HG02840 (cell line): ENCODE data around the gene OSCAR.

Experiments used
- ATAC-seq: cut with Tn5 transposase; IDR thresholded peaks from one replicate; pipeline ENCODE4 v1.9.1; 2021; ENCODE audit warnings: mild to moderate bottlenecking, moderate library complexity, moderate number of reproducible peaks; ENCODE audit not compliant: unreplicated experiment, low FRiP score

The OSCAR gene, protein sequence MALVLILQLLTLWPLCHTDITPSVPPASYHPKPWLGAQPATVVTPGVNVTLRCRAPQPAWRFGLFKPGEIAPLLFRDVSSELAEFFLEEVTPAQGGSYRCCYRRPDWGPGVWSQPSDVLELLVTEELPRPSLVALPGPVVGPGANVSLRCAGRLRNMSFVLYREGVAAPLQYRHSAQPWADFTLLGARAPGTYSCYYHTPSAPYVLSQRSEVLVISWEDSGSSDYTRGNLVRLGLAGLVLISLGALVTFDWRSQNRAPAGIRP

DNA sequence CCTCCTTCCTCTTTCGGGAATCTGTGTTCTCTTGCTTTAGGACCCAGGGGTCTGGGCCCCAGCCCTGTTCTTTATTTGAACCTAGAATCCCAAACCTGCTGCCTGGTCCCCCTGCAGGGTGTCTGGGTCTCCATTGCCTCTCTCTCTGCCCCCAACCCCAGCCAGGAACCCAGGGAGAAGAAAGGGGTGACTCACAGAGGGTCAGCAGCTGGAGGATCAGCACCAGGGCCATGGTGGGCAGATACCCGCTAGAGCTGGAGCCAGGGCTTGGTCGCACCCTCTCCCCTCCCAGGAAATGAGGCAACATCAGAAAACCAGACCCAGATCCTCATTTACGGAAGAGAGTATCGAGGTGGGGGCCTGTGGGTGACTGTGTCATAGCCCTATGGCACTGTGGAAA, at the start of gene OSCAR:
Gene OSCAR (minus strand): TSS at position 243 of the 400 bp plus-strand sequence. CDS start 11 bp downstream, at position 232.
- no peak for ATAC-seq

DNA sequence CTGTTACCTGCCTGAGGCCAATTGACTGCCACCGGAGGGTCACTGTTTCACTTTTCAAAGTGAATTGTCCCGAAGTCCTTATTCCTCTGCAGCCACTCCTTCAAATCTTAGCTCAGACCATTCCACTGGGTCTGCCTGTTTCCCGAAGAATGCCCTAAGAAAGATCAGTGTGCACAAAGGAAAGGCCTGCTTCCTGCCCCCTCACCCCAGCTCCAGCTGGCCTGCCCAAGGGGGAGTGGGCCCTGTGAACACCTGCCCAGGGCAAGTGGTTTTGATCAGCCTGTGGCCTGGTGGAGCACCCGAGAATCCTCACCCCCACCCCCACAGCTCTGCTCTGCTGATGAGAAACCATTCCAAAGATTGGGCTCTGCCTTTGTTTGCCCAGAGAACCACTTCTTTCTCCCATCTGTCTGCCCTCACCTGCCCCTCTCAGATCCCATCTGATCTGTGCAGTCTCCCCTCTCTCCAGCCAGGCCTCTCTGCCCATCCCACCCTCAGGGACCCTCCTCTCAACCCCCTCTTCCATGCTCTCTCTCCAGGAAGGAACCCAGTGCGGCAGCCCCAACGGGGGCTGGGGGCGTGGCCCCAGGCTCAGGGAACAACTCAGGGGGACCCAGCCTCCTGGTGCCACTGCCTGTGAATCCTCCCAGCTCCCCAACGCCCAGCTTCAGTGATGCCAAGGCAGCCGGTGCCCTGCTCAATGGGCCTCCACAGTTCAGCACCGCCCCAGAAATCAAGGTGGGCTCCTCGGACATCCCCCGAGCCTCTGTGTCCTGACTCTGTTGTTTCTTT, 48.6 kb upstream of the OSCAR start:
- no peak for ATAC-seq

DNA sequence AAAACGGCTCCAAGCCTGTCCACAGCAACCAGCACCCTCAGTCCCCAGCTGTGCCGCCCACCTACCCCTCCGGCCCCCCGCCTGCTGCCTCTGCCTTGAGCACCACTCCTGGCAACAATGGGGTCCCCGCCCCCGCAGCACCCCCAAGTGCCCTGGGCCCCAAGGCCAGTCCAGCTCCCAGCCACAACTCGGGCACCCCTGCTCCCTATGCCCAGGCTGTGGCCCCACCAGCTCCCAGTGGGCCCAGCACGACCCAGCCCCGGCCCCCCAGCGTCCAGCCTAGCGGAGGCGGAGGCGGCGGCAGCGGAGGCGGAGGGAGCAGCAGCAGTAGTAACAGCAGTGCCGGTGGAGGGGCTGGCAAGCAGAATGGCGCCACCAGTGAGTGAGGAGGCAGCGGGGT, 47.6 kb upstream of the OSCAR start:
- no peak for ATAC-seq

DNA sequence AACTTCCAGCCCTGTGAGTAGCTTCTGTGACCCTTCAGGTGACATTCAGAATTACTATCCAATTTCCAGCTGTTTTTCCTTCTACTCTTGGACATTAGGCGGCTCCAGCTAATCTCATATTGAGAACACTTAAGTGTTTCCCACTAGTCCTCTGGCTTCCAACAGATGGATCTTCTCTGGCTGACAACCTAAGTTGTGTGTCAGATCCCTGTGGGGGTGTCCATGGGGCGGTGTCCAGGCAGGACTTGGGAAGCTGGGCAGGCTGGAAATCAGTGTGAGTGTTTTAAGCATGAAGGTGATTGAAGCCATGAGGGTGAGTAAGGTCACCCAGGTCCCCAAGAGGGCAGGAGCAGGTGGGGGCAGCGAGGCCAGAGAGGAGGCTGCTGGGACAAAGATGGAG, 47.1 kb upstream of the OSCAR start:
- ATAC-seq = no peak

DNA sequence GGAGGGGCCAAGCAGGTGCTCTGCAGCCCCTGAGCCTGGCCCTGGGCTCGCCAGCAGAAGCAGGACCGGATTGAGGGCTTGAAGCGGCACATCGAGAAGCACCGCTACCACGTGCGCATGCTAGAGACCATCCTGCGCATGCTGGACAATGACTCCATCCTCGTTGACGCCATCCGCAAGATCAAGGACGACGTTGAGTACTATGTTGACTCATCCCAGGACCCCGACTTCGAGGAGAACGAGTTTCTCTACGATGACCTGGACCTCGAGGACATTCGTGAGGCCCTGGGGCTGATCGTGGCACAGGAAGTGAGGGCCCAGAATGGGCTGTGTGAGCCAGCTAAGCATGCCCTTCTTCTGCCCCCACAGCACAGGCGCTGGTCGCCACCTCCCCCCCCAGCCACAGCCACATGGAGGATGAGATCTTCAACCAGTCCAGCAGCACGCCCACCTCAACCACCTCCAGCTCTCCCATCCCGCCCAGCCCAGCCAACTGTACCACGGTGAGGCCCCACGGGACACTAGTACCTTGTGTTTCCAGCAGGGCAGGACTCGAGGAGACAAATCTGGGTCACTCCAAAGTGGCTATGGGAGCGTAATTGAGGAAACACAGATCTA, 45.0 kb upstream of the OSCAR start:
- no peak for ATAC-seq

DNA sequence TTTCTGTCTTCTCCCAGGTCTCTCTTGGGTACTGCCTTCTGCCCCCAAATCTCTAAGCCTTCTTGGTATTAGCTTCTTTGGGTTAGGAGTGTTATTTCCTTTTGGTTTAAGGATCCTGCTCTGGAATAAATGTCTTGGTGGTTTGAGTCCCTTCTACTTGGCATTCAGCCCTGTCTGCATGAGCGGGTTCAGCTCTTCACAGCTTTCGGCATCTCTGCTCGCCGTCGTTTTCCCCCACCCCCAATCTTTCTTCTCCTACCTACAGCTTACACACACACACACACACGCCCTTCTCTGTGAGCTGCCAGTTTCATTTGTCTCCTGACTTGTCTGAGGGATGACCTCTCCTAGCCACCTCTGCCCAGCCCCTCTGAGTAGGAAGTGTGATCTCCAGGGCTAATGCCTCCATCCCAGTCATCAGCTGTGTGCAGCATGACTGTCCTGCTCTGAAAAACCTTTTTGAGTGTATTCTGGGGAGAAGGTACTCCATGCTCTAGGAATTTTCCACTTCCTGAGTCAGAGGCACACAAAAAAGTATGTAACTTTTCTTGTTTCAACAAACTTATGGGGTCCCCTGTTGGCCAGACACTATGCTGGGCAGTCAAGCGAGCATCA, 41.7 kb upstream of the OSCAR start:
- ATAC-seq = no peak

DNA sequence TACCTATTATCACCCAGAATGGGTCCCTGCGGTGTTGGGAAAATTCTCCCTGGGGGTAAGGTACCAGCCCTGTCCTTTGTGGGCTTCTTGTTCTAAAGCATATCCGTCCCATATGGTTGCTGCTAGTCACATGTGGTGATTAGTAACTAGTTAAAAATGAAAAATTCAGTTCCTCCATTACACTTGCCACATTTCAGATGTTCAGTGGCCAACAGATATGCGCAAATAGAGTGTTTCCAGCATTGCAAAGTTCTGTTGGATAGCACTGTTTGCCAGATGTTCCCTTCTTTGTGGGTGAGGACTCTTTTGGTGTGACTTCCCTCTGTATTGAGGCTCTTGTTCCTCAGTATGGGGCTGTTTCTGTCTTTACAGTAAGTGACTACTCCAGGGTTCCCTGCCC, 40.8 kb upstream of the OSCAR start:
- ATAC-seq = no peak

DNA sequence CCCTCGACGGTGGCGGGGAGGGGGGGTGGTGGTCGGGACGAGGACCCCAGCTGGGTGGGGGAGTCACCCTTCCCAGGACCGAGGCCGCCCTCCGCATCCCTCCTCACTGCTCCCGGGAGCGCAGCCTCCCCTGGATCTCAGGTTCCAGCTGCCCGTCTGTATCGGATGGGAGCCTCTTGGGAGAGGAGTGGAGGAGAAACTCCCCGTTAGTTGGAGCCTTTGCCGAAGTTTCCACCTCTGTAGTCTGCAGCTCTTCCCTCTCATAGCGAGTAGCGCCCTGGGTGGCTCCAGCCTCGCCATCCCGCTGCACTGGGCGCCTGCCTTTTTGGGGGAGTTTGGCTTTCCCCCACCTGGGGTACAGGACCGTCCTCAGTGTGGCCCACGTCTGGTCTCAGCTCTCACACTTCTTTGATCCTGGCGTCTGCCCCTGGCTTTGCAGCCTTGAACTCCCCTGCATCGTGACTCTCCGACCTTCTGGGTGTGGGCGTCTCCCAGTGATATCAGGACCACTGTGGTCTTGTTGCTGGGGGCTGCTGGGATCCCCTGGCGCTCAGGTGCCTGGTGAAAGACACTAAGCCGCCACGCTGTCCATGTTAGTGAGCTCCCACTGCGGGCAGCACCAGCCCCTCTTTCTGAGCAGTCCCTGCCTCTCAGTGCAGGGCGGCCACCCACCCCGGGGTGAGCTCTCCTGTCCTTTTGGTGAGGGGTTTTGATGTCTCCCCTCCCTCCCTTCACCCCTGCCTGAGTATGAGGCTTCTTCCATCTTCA, 38.1 kb upstream of the OSCAR start:
- no peak for ATAC-seq

DNA sequence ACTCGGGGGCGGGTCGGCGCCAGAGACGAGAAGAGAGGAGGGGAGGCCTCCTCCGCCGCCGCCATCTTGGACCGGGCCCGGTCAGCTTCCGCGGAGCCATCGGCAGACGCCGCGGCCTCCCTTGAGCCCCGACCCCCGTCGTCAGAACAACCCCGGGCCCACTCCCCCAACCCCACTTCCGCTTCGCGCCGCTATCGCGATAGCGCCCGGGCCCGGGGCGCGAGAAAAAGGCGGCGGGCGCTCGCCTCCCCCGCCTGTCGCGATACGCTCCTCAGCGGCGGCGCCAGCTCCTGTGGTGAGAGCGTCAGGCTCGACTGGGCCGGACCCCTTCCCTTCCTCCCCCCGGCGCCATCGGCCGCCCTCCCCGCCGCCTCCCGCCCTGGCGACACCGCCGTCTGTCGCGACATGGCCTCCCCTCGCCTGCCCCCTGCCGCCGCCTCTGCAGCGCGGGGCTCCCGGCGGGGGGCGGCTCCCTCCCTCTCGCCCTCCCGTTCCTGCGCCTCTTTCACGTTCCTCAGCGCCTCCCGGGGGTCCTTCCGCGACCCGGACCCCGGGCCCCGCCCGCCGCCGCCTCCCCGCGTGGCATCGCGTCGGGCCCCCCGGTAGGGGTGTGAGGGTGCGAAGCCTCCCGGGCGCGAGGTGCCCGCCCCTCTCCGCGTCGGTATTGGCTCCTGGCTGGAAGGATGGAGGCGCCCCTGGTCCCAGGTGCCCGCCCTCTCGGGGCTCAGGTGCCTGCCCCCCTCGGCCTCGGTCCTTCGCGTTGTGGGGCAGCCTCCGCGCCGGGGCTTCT, 37.3 kb upstream of the OSCAR start, which contains the start of gene CNOT3:
Gene CNOT3 (plus strand): TSS at position 64 of the 790 bp plus-strand sequence. CDS start 5,217 bp downstream, outside the sequence.
- no peak for ATAC-seq

DNA sequence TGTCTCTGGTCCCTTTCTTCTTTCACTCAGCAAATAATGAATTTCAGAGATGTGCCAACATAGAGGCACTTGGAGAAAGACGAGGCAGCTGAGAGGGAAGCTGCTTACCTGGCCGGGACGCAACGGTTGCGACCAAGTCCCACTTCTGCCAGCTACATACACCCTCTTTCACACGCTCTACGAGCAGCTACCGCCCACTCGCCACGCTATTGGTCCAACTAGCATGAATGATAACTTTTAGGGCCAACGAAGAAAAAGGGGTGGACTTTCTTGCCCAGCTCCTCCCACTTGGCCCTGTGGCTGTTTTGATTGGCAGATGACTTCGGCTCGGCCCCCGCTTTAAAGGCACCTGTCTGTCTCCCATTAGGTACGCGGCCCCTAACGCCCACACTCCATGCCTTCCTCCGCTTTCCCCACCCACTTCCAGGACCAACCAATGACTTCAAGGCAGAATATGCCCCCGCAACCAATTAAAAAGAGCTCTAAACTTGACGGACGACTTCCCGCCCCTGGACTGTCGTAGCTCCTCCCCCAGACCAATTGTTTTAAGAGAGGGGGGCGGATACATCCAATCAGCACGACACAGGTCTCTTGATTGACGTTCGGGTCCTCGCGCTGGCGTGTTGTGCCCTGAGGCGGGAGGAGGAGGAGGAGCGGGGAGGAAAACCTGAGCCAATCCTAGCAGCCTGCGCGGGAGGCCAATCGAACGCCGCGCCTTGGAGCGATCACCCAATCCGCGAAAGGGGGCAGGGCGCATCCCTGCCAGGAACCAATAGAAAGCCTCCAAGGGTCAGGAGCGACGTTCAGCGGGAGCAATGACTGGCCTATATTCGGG, 36.5 kb upstream of the OSCAR start:
- peak; percentile 79 for ATAC-seq

DNA sequence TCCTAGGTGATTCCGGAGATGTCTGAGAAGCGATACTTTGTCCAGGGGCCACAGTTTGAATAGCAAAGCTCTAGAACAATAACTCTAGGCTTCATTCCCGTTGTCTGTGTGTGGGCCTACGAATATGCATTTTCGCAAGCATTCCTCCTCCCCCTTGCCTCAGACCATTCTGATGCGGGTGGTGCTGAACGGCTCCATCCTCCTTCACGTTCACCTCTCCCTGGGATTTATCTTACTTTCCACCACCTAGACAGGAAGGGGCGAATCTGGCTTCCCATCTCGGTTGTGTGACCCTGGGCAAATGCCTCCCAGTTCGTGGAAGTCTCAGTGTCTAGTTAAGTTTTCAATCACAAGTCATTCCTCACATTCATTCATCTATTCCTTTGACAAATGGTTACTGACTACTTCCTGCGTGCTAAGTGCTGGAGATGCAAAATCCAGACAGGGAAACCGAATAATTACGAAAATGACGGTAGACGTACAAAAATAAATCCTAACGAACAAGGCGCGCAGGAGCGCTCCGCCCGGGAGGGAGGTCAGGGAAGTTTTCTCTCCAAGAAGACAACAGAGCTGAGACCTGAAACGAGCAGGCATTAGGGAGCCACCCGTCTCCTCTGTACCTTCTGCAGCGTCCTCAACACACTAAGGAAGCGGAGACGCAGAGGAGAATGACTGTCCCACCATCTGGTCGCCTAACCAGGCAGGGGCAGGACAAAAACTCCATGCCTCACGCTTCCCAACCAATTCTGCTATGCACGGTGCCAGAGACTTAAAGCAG, 35.7 kb upstream of the OSCAR start:
- no peak for ATAC-seq

DNA sequence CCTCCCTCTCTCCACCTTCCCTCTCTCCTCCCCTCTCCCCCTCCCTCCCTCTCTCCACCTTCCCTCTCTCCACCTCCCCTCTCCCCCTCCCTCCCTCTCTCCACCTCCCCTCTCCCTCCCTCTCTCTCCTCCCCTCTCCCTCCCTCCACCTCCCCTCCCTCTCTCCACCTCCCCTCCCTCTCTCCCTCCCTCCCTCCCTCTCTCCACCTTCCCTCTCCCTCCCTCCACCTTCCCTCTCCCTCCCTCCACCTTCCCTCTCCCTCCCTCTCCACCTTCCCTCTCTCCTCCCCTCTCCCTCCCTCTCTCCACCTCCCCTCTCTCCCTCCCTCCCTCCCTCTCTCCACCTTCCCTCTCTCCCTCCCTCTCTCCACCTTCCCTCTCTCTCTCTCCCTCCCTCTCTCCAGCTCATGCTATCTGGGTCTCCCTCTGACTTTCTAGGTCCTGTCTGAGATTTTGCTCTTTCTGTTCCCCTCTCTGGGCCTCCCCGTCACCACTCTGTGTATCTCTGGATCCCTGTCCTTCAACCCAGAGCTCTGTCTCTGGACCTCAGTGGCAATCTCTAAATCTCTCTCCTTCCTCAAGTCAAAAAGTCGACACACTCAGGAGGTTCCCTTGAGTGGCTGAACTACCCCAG, 33.5 kb upstream of the OSCAR start:
- no peak for ATAC-seq

DNA sequence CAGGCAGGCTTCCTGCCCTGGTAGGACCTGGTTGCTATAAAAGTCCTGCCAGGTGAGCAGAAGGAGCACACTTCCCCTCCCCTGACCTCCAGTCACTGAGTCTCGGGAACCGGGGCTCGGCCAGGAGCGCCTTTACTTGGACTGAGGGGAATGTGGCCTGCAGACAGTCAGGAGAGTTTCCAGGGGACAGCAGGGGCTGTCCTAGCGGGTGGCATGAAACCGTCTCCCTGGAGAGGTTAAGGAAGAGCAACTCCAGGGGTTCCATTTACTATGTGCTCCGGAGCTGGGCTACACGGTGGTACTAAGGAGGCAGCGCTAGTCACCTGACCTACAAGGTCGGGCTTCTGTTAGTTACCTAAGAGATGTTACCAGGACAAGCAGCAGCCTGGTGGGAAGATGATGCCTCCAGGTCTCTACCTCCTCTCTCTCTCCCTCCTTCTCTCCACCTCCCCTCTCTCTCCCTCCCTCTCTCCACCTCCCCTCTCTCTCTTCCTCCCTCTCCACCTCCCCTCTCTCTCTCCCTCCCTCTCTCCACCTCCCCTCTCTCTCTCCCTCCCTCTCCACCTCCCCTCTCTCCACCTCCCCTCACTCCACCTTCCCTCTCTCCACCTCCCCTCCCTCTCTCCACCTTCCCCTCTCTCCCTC, 32.8 kb upstream of the OSCAR start:
- ATAC-seq = no peak

DNA sequence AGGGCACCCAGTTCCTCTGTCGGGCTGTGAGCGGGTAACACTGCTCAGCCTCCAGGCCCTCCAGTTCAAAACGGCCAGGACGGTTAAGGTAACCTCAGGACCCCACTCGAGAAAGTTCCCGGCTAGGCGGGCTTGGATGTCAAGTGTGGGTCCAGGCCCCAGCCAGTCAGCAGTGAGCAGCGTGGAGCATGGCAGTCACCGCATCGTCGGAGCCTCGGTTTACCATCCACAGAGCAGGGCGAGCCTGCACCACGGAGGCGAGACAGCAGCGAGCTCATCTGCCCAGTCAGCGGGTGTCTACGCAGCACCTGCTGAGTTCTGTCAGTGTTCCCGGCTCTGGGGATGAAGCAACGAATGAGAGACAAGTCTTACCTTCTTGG, 29.0 kb upstream of the OSCAR start:
- ATAC-seq = no peak

DNA sequence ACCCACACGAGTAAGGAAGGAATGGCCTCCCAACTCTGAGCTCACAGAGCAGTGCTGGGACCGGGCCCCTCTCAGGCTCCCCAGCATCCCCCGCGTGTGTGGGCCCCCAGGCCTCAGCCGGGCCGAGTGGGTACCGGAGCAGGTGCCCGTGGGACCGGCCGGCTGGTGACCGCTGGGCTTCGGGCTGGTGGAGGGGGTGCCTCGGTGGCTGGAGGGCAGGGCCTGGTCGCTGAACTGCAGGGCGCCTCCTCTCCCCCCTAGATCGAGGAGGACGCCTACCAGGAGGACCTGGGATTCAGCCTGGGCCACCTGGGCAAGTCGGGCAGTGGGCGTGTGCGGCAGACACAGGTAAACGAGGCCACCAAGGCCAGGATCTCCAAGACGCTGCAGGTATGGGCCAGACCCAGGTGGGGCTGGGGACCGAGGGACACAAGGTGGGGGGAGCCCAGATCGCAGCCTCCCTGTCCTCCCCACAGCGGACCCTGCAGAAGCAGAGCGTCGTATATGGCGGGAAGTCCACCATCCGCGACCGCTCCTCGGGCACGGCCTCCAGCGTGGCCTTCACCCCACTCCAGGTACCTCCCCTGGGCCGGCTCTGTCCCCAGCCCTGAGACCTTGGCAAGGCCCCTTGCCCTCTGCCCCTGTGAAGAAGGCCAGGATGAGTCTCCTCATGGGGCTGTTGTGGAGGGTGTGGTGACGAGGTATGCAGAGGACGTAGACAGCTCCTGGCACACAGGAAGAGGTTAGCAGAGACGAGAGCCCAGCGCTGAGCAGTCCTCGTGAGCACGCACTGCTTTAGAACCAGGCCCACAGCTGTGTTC, 28.4 kb upstream of the OSCAR start:
- ATAC-seq = no peak

DNA sequence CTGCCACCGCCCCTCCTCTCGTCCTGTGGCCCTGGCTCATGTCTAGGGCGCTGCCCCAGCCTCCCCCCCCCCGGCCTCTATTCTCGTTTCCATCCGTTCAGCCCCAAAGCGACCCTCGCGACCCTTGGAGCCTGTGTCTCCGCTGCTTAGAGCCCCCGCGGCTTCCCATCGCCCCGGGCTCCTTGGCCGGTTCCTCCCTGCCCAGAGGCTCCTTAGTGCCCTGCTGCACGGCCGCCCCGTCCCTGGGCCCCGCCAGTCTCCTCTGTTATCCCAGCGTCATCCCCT, 27.8 kb upstream of the OSCAR start:
- no peak for ATAC-seq
